Adrenal gland (tissue), 5 donors: ENCODE data around the gene LMX1B.

Experiments used
- CTCF ChIP-seq, 6 experiments: fragments of 450-650 bp in 4 of 6; fragments of 200-600 bp in 2 of 6; sonication (generic) in 1 of 6; IDR thresholded peaks; 1 replicate in 5 of 6; 2 replicates in 1 of 6; pipeline versions ENCODE4 v1.5.1 to v1.8.0; 2016 to 2021; ENCODE audit warnings: antibody characterized with exemption in 6 of 6, mild to moderate bottlenecking in 2 of 6, moderate library complexity in 1 of 6
- POLR2A ChIP-seq, 2 donors: fragments of 450-650 bp; IDR thresholded peaks; one replicate each; pipeline ENCODE4 v1.6.1; 2017; ENCODE audit warnings: antibody characterized with exemption in 2 of 2, mild to moderate bottlenecking in 2 of 2, moderate library complexity in 1 of 2
- donor health status: DM: no; HTN: no; CAD: no.

- TF ChIP-seq CTCF (IDR thresholded peaks at IDR 0.05): no peak
- TF ChIP-seq POLR2A (IDR thresholded peaks at IDR 0.05): no peak
Measured at GRCh38 chr9:126595982-126596381, 17.7 kb upstream of the LMX1B start.
